HG03196 (cell line): ENCODE measurements around the gene COL27A1.

Experiments used
- ATAC-seq: cut with Tn5 transposase; IDR thresholded peaks from one replicate; pipeline ENCODE4 v1.9.1; 2021; ENCODE audit not compliant: unreplicated experiment

Gene COL27A1

DNA sequence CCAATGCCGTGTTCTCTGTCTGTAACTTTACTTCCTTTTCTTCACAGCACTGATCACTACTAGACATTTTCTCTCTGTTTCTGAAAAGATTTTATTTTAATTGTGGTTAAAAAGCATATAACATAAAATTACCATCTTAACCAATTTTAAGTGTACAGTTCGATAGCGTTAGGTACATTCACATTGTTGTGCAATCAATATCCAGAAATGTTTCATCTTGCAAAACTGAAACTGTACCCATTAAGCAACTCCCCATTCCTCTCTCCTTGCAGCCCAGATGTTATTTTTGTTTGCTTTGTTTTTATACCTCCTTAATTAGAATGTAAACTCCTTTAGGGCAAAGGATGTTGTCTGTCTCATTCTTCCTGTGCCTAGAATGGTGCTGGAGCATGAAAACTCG lies 47.5 kb downstream of the COL27A1 start:
- ATAC-seq: no peak

DNA sequence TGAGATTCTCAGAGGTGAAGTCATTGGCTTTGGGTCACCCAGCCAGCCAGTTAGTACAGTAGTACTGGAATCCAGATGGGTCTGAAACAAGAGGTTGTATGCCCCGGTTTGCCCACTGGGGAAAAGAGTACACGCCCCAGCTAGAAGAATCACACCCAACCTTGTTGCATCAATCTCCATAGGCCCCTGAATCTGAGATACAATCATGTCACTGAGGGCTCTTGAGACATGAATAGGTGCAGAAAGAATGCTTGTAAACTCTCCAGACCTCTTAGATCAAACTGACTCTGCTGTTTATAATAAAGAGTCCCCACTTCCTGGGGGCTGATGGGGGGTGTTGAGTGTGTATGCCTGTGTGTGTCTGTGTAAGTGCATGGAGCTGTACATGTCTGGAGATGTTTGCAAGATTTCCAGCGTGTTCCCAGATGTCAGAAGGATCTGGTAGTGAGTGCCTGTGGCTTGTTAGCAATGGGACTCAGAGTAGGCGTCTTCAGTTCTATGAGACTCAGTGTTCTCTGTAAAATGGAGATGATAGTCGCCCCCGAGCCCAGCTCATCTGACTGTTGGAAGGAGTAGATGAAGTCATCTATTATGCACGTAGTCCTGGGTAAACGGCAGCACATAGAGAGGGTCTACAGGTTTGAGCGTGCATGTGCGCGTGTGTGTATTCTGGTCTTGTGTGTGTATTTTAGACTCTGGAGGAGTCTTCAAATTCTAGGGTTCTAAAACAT lies 48.2 kb downstream of the COL27A1 start:
- no peak for ATAC-seq

DNA sequence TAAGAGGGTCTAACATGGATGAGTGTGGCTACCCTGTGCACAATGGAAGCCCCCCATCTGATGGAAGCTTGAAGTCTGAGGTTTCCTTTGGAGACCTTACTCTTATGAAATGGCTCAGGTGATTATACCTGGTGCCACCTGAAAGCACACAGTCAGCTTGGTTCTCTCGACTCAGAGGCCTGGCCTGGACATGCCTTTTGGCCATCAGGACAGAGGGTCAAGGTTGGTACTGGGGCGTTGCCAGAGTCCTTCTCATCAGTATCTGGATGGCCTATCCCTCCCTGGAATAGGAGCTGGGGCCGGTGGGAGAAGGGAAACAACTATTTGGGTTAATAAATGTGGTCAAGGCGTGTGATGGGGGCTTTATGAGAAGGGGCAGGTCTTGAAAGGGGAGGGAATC lies 48.9 kb downstream of the COL27A1 start:
- ATAC-seq: no peak

DNA sequence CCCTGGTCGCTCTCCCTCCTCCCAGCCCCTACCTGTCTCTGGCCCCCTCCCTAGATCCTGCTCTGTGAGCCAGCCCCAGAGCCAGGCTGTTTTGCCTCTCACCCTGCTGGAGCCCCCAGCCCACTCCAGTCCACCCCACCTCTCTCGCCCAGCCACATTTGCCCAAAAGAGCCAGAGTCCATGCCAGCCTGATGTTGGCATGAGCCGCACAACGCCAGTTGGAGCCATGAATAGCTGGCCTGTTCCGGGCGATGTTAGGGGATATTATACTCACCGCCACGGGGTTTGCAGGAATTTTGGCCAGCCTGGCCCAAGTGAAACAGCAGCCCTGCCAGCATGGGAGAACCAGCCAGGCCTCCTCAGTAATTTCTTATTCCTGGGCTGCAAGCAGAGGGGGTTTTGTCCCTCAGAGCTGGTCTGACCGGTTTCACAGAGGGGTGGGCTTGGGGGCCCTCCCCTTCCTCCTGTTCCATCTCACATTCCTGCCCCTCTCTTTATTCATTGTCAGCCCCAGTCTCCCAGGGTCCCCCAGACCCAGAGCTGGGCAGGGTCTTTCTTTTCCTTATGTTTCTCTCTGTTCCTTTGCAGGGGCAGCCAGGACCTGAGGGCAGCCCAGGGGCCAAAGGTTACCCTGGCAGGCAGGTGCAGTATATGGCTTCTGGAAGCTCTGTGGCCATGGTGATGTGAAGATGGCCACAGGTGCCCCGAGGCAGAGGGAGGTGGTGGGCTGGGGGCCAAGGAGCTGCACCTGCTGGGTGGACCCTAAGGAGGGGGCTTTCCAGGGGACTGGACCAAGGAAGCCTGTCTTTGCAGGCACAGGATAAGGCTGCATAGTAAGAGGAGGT lies 50.1 kb downstream of the COL27A1 start:
- no peak for ATAC-seq

DNA sequence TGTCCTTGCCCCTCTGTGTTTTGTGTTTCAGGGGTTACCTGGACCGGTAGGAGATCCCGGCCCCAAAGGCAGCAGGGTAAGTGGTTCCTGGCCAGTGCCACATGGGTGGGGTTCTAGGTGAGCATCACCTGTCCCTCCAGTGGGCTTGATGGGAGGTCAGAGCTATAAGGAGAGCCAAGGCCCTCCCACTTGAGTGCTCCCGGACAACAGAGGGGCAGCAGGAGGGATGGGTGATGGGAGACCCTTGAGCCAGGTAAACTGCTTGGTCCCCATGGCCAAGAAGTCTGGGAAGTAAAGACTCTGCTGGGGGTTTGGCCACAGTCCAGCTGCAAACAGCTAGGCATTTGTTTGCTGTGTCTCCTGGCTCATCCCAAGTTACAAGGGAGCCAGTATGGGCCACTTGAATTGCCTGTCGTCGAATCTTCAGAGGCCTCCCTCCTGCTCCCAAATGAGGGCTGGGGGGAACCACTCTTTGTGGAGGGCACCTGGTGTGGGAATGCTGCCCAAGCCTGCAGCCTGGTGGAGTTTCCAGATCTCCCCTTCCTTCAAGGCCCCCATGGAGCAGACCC lies 51.0 kb downstream of the COL27A1 start:
- no peak for ATAC-seq

DNA sequence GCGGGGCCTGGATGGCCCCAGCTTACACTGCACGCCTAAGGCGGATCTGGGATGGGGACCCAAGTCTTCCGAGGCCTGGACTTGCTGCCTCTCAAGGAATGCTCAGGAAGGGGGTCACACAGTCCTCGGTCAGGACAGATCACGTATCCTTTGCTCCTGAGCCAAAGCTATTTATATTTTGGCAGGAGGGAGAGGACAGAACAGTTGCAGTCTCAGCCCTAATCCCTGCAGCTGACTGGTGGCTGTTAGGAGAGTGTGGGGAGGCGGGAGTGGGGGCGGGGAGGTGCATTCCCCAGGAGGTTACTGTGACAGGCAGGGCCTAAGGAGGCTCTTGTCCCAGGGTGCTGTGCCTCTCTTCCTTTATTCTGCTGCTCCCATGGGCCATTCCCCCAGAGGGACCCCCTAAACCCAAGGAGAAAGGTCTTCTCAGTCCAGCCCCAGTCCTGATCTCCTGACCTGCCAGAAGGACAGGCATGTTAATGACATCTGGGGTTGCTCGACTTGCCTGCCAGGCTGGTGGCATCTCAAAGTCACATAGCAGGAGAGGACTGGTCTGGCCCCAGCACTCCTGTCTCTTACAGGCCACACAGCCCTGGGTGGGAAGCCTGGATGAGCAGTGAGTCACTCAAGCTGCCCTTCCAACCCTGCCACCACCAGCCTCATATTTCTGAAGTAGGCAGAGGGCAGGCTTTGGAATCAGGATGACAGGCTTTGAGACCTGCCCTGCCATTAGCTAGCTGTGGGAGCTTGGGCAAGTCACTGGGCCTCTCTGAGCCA lies 51.9 kb downstream of the COL27A1 start:
- ATAC-seq: no peak

DNA sequence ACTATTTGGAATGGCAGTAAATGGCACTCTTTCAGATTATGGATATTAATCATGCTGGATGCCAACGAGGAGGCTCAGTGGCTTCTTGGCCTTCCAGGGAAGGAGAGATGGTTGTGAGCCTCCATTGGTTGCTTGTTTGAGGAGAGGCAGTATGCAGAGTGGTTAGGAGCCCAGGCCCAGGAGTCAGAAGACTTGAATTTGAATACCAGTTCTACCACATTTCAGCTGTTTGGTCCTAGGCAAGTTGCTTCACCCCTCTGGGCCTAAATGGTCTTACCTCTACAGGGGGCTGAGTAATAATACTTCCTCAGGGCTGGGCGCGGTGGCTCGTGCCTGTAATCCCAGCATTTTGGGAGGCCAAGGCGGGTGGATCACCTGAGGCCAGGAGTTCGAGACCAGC lies 52.5 kb downstream of the COL27A1 start:
- no peak for ATAC-seq

DNA sequence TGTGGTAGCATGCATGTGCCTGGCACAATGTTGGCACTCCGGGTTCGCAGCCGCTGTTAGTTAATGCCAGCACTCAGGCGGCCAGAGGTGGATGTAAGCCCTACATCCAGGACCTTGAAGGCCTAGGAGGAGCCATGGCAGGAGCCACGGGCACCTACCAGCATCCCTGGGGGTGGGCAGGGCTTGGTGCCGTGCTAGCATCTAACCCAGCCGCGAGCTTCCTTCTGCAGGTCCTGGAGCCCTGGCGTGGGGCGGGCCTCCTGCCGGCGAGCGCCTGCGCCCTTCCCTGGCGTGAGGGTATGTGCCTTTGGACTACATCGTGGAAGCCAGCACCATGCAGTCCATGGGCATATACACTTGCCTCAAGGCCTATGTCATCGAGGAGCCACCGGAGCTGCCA lies 53.8 kb downstream of the COL27A1 start:
- no peak for ATAC-seq

DNA sequence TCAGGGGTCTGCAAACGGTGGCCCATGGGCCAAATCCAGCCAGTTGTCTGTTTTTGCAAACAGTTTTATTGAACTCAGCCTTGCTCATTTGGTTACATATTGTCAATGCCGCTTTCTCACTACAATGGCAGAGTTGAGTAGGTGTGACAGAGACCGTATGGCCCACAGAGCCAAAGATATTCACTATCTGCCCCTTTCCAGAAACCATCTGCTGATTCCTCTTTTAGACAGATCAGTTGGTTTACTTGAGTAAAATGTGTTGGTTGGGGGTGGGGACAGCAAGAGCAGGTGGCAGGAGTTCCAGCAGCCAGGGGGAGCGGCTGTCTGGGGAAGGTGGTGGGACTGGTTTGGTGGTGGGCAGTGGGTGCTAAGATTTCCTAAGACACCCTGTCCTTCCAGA lies 54.8 kb downstream of the COL27A1 start:
- ATAC-seq: no peak

DNA sequence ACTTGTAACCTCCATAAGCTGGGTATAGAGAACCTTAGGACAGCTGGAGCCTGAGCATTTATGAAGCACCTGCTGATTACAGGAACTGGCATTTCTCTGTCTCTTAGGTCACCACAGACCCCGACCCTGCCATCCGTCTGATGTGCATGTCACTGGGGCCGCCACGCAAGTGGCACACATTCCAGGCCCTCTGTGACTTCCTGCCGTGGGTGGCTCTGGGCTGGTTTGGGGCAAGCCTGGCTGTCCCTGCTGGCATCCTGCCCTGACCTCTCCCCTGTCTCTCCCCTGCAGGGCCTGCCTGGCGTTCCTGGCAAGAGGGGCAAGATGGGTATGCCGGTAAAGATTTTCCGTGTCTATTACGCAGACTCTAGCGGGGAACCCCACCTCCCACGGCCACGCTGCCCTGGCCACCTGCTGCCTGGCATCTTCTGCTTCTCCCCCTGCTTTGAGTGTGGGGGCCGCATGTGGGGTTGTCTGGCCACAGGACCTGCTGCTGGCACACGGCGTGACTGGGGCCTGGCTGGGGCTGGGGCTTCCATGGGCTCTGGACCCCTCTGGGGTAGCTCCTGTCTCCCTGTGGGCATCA lies 55.4 kb downstream of the COL27A1 start:
- no peak for ATAC-seq

DNA sequence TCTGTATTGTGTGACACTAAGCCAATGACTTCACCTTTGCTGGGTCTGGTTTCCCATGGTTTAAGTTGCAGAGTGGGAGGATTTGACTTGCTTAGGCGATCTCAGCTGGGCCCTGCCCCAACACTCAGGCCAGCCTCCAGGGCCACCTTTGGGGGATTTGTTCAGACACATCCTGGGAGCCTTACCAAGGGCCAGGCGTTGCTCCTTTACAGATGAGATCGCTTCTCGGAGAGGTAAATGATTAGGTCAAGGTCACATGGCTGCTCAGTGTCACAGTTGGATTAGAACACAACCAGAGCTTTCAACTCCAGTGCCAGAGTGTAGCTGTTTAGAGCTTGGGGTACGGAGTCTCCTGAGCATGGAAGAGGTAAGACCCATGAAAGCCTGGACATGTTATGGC lies 57.5 kb downstream of the COL27A1 start:
- no peak for ATAC-seq

DNA sequence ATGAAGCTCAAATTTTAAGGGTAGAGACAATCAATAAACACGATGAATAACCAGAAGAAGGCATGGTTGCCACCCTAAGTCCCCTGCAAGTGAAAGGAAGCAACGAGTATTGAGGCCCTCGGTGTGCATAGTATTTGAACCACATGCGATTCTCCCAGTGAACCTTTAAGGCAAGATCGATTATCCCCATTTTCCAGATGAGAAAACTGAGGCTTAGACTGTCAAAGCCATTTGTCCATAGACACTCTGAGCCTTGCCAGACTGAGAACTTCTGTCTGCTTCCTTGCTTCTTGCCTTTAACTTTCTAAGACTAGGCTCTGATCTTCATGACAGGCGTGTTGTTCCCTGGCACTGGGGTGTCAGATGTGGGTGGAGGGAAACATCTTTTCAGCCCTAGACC lies 58.2 kb downstream of the COL27A1 start:
- no peak for ATAC-seq

DNA sequence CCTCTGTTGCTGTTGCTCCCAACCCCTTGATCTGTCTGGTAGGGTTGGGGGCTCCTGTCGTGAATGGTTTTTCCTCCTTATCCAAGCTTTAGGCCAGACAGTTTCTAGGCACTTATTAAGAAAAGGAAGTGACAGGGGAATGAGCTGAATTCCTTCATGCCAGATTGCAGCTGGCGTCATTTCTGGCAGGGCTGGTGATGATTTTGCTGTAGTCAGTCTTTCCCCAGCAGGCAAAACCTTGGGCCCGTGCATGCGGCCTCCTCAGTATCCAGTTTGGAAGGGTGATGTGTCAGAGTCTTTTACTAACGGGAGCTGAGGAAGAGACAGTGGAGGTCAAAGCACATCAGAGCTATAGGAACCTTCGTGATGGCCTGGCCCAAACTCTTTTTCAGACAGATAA lies 58.8 kb downstream of the COL27A1 start:
- no peak for ATAC-seq

DNA sequence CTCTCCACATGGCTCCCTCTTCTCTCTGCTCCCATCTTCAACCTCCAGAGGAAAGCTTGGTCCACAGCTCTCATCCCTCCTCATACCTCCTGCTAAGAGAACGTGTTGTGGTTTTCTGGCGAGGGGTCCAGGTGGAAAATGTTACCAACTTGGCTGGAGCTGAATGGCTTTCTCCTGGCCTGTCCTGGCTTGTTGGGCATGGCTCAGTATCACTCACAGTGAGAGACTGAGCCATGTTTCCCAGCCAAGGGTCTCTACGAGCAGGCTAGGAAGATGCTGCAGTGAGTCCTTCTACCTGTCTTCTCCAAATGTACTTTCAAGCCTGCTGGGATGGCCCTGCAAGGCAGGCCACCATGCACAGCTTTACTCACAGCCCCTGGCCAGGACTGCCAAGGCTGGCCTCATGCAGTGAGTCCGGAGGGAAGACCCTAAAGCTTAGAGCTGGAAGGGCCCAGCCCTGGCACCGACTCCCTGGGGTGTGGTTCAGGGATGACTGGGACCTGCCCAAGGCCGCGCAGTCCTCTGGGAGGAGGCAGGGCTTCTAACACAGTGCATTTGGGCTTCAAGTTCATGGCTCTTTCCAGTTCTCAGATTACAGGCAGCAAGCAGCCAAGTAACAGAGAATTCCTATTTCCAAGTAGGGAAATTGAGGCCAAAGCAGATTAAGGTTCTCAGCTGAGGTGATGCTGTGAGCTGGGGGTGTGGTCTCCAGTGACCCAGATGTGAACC lies 59.5 kb downstream of the COL27A1 start:
- ATAC-seq: no peak

DNA sequence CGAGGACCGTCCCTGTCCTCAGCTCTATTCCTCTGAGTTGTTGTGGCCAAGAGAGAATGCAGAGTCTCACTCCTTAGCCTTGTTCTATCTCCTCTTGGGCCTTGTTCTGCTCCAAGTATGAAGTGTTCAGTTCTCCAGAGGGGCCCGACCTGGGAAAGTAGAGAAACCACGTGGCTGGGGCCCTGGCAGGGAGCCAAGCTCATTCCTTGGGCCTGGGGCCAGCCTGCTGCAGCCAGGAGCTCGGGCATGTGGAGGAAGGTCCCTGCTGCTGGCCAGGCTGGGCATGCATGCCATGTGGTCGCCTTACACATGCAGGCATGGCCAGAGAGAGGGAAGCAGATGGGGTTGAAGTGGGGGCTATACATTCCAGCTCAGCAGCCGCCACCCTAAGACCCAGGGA lies 60.7 kb downstream of the COL27A1 start:
- no peak for ATAC-seq

DNA sequence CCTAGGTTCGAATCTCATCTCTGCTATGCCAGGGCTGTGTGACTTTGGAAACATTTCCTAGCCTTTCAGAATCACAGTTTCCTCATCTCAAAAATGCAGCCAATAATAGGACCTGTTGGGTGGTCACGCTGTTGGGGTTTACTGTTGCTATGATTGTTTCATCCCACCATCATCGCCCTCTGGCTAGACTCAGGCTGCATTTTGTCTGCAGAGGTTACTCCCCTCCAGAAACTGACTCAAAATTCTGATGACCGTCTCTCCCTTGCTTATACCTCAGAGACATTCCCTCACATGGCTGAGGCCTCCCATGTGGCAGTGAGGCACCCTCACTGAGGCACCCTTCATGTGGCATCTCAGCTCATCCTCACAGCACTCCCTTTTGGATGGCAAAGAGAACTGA lies 61.6 kb downstream of the COL27A1 start:
- no peak for ATAC-seq

DNA sequence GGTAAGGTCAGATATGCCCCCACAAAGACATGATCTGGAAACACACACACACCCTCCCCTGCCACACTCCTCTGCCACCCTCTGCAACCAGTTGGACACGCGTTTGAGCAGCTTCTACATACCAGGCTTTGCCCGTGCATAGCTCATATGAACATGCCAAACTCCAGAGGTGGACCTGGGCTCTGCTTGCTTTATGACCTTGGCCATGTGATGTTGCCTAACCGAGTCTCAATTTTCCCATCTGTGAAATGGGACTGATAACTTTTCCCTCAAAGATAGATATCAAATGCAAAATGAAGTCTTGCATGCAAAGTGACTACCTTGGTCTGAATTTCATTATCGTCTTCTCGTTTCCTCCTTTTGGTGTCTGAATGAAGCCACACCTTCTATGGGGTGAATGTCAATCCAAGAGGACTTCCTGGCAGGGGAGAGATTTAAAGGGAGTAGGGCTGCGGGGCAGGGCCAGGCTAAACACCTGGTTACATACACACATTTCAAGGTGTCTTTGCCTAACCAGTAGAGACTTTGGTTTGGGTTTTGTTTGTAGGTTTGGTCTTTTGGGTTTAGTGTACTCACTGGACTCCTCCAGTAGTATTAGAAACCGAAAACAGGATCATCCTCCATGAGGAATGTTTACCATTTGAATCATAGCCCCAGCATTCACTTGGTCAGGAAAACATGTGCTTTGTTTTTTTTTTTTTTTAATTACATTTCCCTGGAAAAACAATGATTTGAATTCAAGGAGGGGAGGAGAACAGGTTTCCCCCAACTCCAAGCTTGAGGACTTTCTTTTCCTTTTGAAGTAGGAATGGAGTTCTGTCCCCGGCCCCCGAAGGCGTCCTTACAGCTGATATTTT lies 63.2 kb downstream of the COL27A1 start:
- no peak for ATAC-seq

DNA sequence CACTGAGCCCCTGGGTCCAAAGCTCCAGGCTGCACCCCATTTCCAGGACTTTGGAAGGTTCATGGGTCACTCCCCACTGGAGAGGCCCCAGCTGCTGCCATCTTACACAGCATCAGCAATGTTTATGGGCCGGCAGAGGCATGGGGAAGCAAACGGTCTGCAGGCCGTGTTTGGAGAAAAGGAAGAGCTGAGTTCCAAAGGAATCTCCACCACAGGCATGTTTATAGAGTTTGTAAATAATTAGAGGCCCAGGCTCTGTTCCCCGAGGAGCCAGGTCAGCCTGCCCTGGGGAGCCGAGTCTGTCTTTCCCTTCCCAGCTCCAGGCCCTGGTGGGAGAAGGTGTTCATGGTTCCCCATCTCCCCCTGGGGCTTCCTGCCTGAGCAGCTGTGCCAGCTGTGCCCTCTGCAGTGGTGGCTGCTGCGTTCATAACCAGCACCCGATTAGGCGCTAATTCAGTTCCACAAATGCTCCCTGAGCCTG lies 64.8 kb downstream of the COL27A1 start:
- no peak for ATAC-seq

DNA sequence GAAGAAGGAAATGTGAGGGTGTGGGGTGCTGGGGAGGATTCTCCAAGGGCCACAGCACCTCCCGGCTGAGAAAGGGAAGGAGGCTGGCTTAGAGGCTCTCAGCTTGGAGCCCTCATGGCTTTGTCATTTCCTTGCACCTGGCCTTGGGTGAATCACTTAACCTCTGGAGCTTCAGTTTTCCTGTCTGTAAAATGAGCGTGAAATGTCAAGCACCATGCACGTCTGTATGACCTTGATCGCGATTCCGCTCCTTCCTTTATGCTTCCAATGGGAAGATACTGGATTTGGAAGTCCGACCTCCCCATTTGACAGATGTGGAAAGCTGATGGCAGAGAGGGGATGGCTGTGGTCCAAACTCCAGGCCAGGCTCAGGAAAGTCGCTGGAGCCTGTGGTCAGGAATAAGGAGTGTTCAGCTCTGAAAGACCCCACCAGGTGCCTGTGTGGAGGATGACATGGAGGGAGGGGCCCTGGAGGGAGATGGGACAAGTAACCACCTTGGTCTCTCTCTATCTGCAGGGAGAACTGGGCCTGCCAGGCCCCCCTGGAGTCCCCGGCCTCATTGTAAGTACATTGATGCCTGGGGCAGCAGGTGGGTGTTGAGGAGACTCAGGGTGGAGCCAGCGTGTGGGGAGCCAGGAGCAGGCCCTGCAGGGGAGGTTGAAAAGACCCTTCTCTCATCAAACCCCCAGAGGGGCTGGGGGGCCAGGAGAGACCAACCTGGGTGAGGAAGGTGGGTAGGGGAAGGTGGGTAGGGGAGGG lies 66.5 kb downstream of the COL27A1 start:
- no peak for ATAC-seq
